Activated CD4-positive, alpha-beta T cell treated with anti-CD3 and anti-CD28 coated beads for 36 hours (primary cell): Measurements from ENCODE around the gene STRIP1. TPM values are rescaled to one million over a fixed set of nuclear protein-coding genes. Genes with fewer than 3 reads are reported as not detected.
A peak's percentile ranks its signal among the peaks of the same experiment; 100 is the strongest.

ENCODE experiments used
- ATAC-seq: fragments of 200-7000 bp; cut with Tn5 transposase; one replicate; pipeline ENCODE4 v1.10.0; 2021; ENCODE audit warnings: mild to moderate bottlenecking, moderate library complexity
- CTCF ChIA-PET: fragments of 350-600 bp; sonication (Branson Sonifier 250); formaldehyde crosslinking; loops from one replicate; lab custom pipeline; 2021; ENCODE audit warnings: antibody characterized with exemption; lab: Charles Lee
- POLR2A ChIA-PET: fragments of 350-600 bp; sonication (Branson Sonifier 250); formaldehyde crosslinking; loops from one replicate; lab custom pipeline; 2021; ENCODE audit warnings: antibody characterized with exemption, inconsistent platforms; lab: Charles Lee
- DNase-seq: peaks from one replicate; pipeline ENCODE4 v3.0.0-alpha.2; 2020
- H3K27ac Mint-ChIP-seq: one replicate; pipeline ENCODE4 v1.8.0; 2021; ENCODE audit warnings: mixed read lengths
- H3K27me3 Mint-ChIP-seq: one replicate; pipeline ENCODE4 v1.8.0; 2021; ENCODE audit warnings: mixed read lengths
- H3K36me3 Mint-ChIP-seq: one replicate; pipeline ENCODE4 v1.8.0; 2021; ENCODE audit warnings: low read depth, mixed read lengths
- H3K4me1 Mint-ChIP-seq: one replicate; pipeline ENCODE4 v1.8.0; 2021; ENCODE audit warnings: mixed read lengths
- H3K4me3 Mint-ChIP-seq: one replicate; pipeline ENCODE4 v1.8.0; 2021; ENCODE audit warnings: mild to moderate bottlenecking, moderate library complexity, mixed read lengths
- H3K9me3 Mint-ChIP-seq: one replicate; pipeline ENCODE4 v1.8.0; 2021; ENCODE audit warnings: low read depth, mixed read lengths
- intact Hi-C, 2 experiments: fragments of 100-400 bp; cut with DNase I in 1 of 2; cut with micrococcal nuclease in 1 of 2; formaldehyde crosslinking; loops; one replicate each; pipeline versions ENCODE4 v1.14.2 to v1.15.1; 2022 to 2024; cut with DNase I, micrococcal nuclease
- total RNA-seq, 2 experiments: library from RNA; stranded (reverse); gene quantifications; one replicate each; pipeline ENCODE4 v1.2.3, GENCODE V29; 2021

Gene STRIP1
- total RNA-seq, 2 experiments from 2014 or later, result 20.7 to 21.5 TPM

- CTCF ChIA-PET, result interaction anchor here (1.0 to 13.6 kb wide), 5 partner anchors 13 to 57 kb away, joined by 3 to 191 read pairs (median 6); no protein-coding TSS in a partner anchor
- no peak for DNase-seq
- no peak overlapping the region for H3K4me3 Mint-ChIP-seq
- H3K4me1 Mint-ChIP-seq, result no peaks in the 10 kb centered on the region
- no peaks in the 10 kb centered on the region for H3K27me3 Mint-ChIP-seq
- no peak overlapping the region for H3K27ac Mint-ChIP-seq
- ATAC-seq, result no peak
- H3K36me3 Mint-ChIP-seq, result peaks cover 57% of the 10 kb centered on the region
- POLR2A ChIA-PET, result no interaction called here
- no peaks in the 10 kb centered on the region for H3K9me3 Mint-ChIP-seq
- intact Hi-C loops, result no loop called here
Measured at GRCh38 chr1:110048923-110049601, 14.6 kb downstream of the STRIP1 start.

GRCh38 chr1:110049801-110050601 is 15.6 kb downstream of the STRIP1 start:
- Mint-ChIP-seq H3K4me1 (no peaks in the 10 kb centered on the region), H3K4me3 (no peak overlapping the region), H3K36me3 (peaks cover 55% of the 10 kb centered on the region), H3K27me3 (no peaks in the 10 kb centered on the region), H3K27ac (no peak overlapping the region), H3K9me3 (no peaks in the 10 kb centered on the region)
- CTCF ChIA-PET, result interaction anchor here (0.5 to 13.6 kb wide), 10 partner anchors 10 to 551 kb away, joined by 3 to 191 read pairs (median 4); partner anchors contain the start of gene STRIP1
- no peak for DNase-seq
- POLR2A ChIA-PET, result interaction anchor here (0.7 kb wide), 1 partner anchor 34 kb away, joined by 3 read pairs; no protein-coding TSS in a partner anchor
- ATAC-seq, result no peak
- intact Hi-C loops, result loop anchor here in 1 of 2 experiments (5.0 kb wide), 1 partner anchor 412 kb away; no protein-coding TSS in a partner anchor

- no peaks in the 10 kb centered on the region for H3K4me1 Mint-ChIP-seq
- intact Hi-C loops, result loop anchor here in 1 of 2 experiments (5.0 kb wide), 1 partner anchor 412 kb away; no protein-coding TSS in a partner anchor
- H3K36me3 Mint-ChIP-seq, result peaks cover 54% of the 10 kb centered on the region
- no peaks in the 10 kb centered on the region for H3K27me3 Mint-ChIP-seq
- ChIA-PET CTCF (interaction anchor here (0.5 to 13.6 kb wide), 10 partner anchors 9 to 551 kb away, joined by 3 to 191 read pairs (median 12); partner anchors contain the start of gene STRIP1), POLR2A (interaction anchor here (0.7 kb wide), 1 partner anchor 33 kb away, joined by 3 read pairs; no protein-coding TSS in a partner anchor)
- H3K27ac Mint-ChIP-seq, result no peak overlapping the region
- no peak overlapping the region for H3K4me3 Mint-ChIP-seq
- ATAC-seq (no peak), DNase-seq (no peak)
- no peaks in the 10 kb centered on the region for H3K9me3 Mint-ChIP-seq
Measured at GRCh38 chr1:110050602-110051261, 16.3 kb downstream of the STRIP1 start.

GRCh38 chr1:110051262-110051648 is 16.8 kb downstream of the STRIP1 start:
- intact Hi-C loops, result loop anchor here in 1 of 2 experiments (5.0 kb wide), 1 partner anchor 411 kb away; no protein-coding TSS in a partner anchor
- no peak overlapping the region for H3K27ac Mint-ChIP-seq
- ATAC-seq, result no peak
- no peaks in the 10 kb centered on the region for H3K9me3 Mint-ChIP-seq
- DNase-seq, result no peak
- H3K4me3 Mint-ChIP-seq, result no peak overlapping the region
- POLR2A ChIA-PET, result no interaction called here
- no peaks in the 10 kb centered on the region for H3K27me3 Mint-ChIP-seq
- H3K4me1 Mint-ChIP-seq, result no peaks in the 10 kb centered on the region
- peaks cover 53% of the 10 kb centered on the region for H3K36me3 Mint-ChIP-seq
- CTCF ChIA-PET, result interaction anchor here (0.9 to 13.6 kb wide), 9 partner anchors 9 to 66 kb away, joined by 3 to 191 read pairs (median 18); partner anchors contain the start of gene STRIP1

- intact Hi-C loops, result loop anchor here (1.0 to 5.0 kb wide), 4 partner anchors 53 to 409 kb away; no protein-coding TSS in a partner anchor
- ChIA-PET CTCF (interaction anchor here (0.6 to 13.6 kb wide), 29 partner anchors 9 to 1148 kb away, joined by 3 to 191 read pairs (median 4); partner anchors contain the start of genes AHCYL1, STRIP1 and UBL4B), POLR2A (interaction anchor here (0.6 kb wide), 1 partner anchor 160 kb away, joined by 8 read pairs; no protein-coding TSS in a partner anchor)
- ATAC-seq (peak; percentile 88), DNase-seq (peak; percentile 83)
- Mint-ChIP-seq H3K27ac (no peak overlapping the region), H3K4me1 (no peaks in the 10 kb centered on the region), H3K36me3 (peaks cover 47% of the 10 kb centered on the region), H3K4me3 (no peak overlapping the region), H3K9me3 (no peaks in the 10 kb centered on the region), H3K27me3 (no peaks in the 10 kb centered on the region)
Measured at GRCh38 chr1:110053552-110054428, 19.4 kb downstream of the STRIP1 start.

GRCh38 chr1:110055493-110056284 is 21.3 kb downstream of the STRIP1 start:
- intact Hi-C loops, result no loop called here
- Mint-ChIP-seq H3K4me1 (no peaks in the 10 kb centered on the region), H3K36me3 (peaks cover 45% of the 10 kb centered on the region), H3K9me3 (no peaks in the 10 kb centered on the region), H3K4me3 (no peak overlapping the region), H3K27ac (no peak overlapping the region), H3K27me3 (no peaks in the 10 kb centered on the region)
- no peak for ATAC-seq
- DNase-seq, result no peak
- POLR2A ChIA-PET, result no interaction called here
- CTCF ChIA-PET, result interaction anchor here (4.2 to 13.6 kb wide), 3 partner anchors 35 to 60 kb away, joined by 40 to 191 read pairs (median 43); partner anchors contain the start of gene UBL4B

GRCh38 chr1:110056285-110056683 is 21.9 kb downstream of the STRIP1 start:
- Mint-ChIP-seq H3K36me3 (peaks cover 43% of the 10 kb centered on the region), H3K27ac (peak overlapping the region; percentile 17), H3K9me3 (no peaks in the 10 kb centered on the region), H3K4me1 (no peaks in the 10 kb centered on the region), H3K4me3 (no peak overlapping the region), H3K27me3 (no peaks in the 10 kb centered on the region)
- ChIA-PET POLR2A (no interaction called here), CTCF (interaction anchor here (0.9 to 13.6 kb wide), 6 partner anchors 15 to 77 kb away, joined by 3 to 191 read pairs (median 4); no protein-coding TSS in a partner anchor)
- intact Hi-C loops, result no loop called here
- DNase-seq (no peak), ATAC-seq (no peak)

- ChIA-PET CTCF (interaction anchor here (0.5 to 13.6 kb wide), 9 partner anchors 9 to 470 kb away, joined by 3 to 191 read pairs (median 3); no protein-coding TSS in a partner anchor), POLR2A (interaction anchor here (0.5 to 0.6 kb wide), 3 partner anchors 9 to 924 kb away, joined by 3 read pairs; no protein-coding TSS in a partner anchor)
- ATAC-seq (peak; percentile 16), DNase-seq (no peak)
- no peaks in the 10 kb centered on the region for H3K27me3 Mint-ChIP-seq
- H3K4me1 Mint-ChIP-seq, result no peaks in the 10 kb centered on the region
- H3K9me3 Mint-ChIP-seq, result no peaks in the 10 kb centered on the region
- no peak overlapping the region for H3K27ac Mint-ChIP-seq
- intact Hi-C loops, result no loop called here
- peaks cover 40% of the 10 kb centered on the region for H3K36me3 Mint-ChIP-seq
- H3K4me3 Mint-ChIP-seq, result no peak overlapping the region
Measured at GRCh38 chr1:110056776-110057175, 22.4 kb downstream of the STRIP1 start.

- H3K27me3 Mint-ChIP-seq, result no peaks in the 10 kb centered on the region
- no peak overlapping the region for H3K27ac Mint-ChIP-seq
- CTCF ChIA-PET, result interaction anchor here (0.6 to 13.6 kb wide), 9 partner anchors 12 to 249 kb away, joined by 3 to 191 read pairs (median 6); no protein-coding TSS in a partner anchor
- H3K4me1 Mint-ChIP-seq, result no peaks in the 10 kb centered on the region
- DNase-seq (no peak), ATAC-seq (no peak)
- H3K4me3 Mint-ChIP-seq, result no peak overlapping the region
- H3K9me3 Mint-ChIP-seq, result no peaks in the 10 kb centered on the region
- intact Hi-C loops, result no loop called here
- POLR2A ChIA-PET, result no interaction called here
- H3K36me3 Mint-ChIP-seq, result peaks cover 33% of the 10 kb centered on the region
Measured at GRCh38 chr1:110057963-110058518, 23.6 kb downstream of the STRIP1 start.
